Measurements from ENCODE around the gene UBE2O. TPM values are rescaled to one million over a fixed set of nuclear protein-coding genes. Genes with fewer than 3 reads are reported as not detected.

Gene UBE2O
- total and polyA plus RNA-seq, 7 donors: 6.2 to 26.3 (median 12.9) TPM

GRCh38 chr17:76354747-76355310, 98.1 kb downstream of the UBE2O start:
- Histone ChIP-seq H3K27ac (no peak overlapping the region), H3K4me3 (peak overlapping the region in 2 of 4 donors; percentile 85 to 98), H3K36me3 (no peaks in the 10 kb centered on the region), H3K9me3 (no peaks in the 10 kb centered on the region), H3K4me1 (peaks cover 3 to 21% (median 18%) of the 10 kb centered on the region in 4 donors), H3K27me3 (no peaks in the 10 kb centered on the region)
- intact Hi-C loops (cut with DNase I): no loop called here
- TF ChIP-seq EP300 (IDR thresholded peaks at IDR 0.05) (no peak), POLR2A (IDR thresholded peaks at IDR 0.05) (no peak), POLR2AphosphoS5 (IDR thresholded peaks at IDR 0.05) (no peak), CTCF (IDR thresholded peaks at IDR 0.05) (no peak)
- no peak for DNase-seq
- WGBS, 2 donors: 66 to 70% methylated on average over 13 of the region's 13 CpGs

GRCh38 chr17:76354317-76354729, 98.6 kb downstream of the UBE2O start:
- 1% methylated on average over 18 of the region's 18 CpGs for WGBS, 2 donors
- intact Hi-C loops (cut with DNase I): no loop called here
- peak overlapping the region; percentile 79 to 89 (median 86) for H3K27ac ChIP-seq

GRCh38 chr17:76353599-76354316, 99.2 kb downstream of the UBE2O start, which contains the start of gene PRPSAP1:
PRPSAP1 (minus strand) TSS chr17:76353916; CDS start chr17:76353703, 213 bp downstream.
- TF ChIP-seq POLR2A (IDR thresholded peaks at IDR 0.05): peak; percentile 61 to 75
- TF ChIP-seq CTCF (IDR thresholded peaks at IDR 0.05): peak in 3 of 4 experiments; percentile 27 to 42 (median 35)
- TF ChIP-seq EP300 (IDR thresholded peaks at IDR 0.05): no peak
- TF ChIP-seq POLR2AphosphoS5 (IDR thresholded peaks at IDR 0.05): peak; percentile 79 to 90 (median 88)
- Histone ChIP-seq H3K4me3 (peak within 1 kb of the TSS; percentile 72 to 98 (median 86)), H3K4me1 (peaks cover 3 to 21% (median 18%) of the 10 kb centered on the region in 4 donors), H3K9me3 (no peaks in the 10 kb centered on the region), H3K27me3 (no peaks in the 10 kb centered on the region), H3K27ac (peak within 1 kb of the TSS; percentile 79 to 89 (median 86)), H3K36me3 (no peaks in the 10 kb centered on the region)
- WGBS, 2 donors: 0 to 1% methylated on average over 75 of the region's 75 CpGs
- peak; percentile 92 for DNase-seq
- intact Hi-C loops (cut with DNase I): loop anchor here (1.0 kb wide), 1 partner anchor 31 kb away; the partner anchor contains the start of gene SPHK1

More at GRCh38 chr17:76354317-76354729, 98.6 kb downstream of the UBE2O start:
- Histone ChIP-seq H3K36me3 (no peaks in the 10 kb centered on the region), H3K27me3 (no peaks in the 10 kb centered on the region), H3K4me3 (peak overlapping the region; percentile 72 to 98 (median 86)), H3K9me3 (no peaks in the 10 kb centered on the region), H3K4me1 (peaks cover 3 to 21% (median 18%) of the 10 kb centered on the region in 4 donors)
- DNase-seq: no peak
- TF ChIP-seq POLR2AphosphoS5 (IDR thresholded peaks at IDR 0.05) (no peak), EP300 (IDR thresholded peaks at IDR 0.05) (no peak), POLR2A (IDR thresholded peaks at IDR 0.05) (no peak), CTCF (IDR thresholded peaks at IDR 0.05) (no peak)

- H3K36me3 ChIP-seq: peaks cover 0 to 4% (median under 1%) of the 10 kb centered on the region in 4 donors
- H3K27me3 ChIP-seq: no peaks in the 10 kb centered on the region
- H3K4me1 ChIP-seq: peaks cover 3 to 21% (median 18%) of the 10 kb centered on the region in 4 donors
- 0 to 1% methylated on average over 51 of the region's 51 CpGs for WGBS, 2 donors
- H3K4me3 ChIP-seq: peak overlapping the region; percentile 72 to 98 (median 86)
- no peak for TF ChIP-seq CTCF (IDR thresholded peaks at IDR 0.05)
- no peak for TF ChIP-seq POLR2A (IDR thresholded peaks at IDR 0.05)
- no peak for TF ChIP-seq POLR2AphosphoS5 (IDR thresholded peaks at IDR 0.05)
- TF ChIP-seq EP300 (IDR thresholded peaks at IDR 0.05): no peak
- DNase-seq: peak; percentile 68
- no peaks in the 10 kb centered on the region for H3K9me3 ChIP-seq
- intact Hi-C loops (cut with DNase I): loop anchor here (1.0 kb wide), 1 partner anchor 31 kb away; the partner anchor contains the start of gene SPHK1
- H3K27ac ChIP-seq: peak overlapping the region; percentile 79 to 89 (median 86)
These were observed 99.9 kb downstream of the UBE2O start for GRCh38 chr17:76353004-76353598.
